ENCODE measurements around the gene MTERF2.

The MTERF2 gene

GRCh38 chr12:106994579-106995220 lies 7.8 kb upstream of the MTERF2 start:
- no peak for DNase-seq (ENCODE audit: low read depth)

GRCh38 chr12:106987846-106988245 lies 900 bp upstream of the MTERF2 start:
- no peak for DNase-seq (ENCODE audit: low read depth)

- DNase-seq (ENCODE audit: low read depth): no peak
Observed at GRCh38 chr12:106986135-106986534, 811 bp downstream of the MTERF2 start.

- no peak for DNase-seq (ENCODE audit: low read depth)
Observed at GRCh38 chr12:106985479-106985878, 1.5 kb downstream of the MTERF2 start.

GRCh38 chr12:106984588-106985137 lies 2.3 kb downstream of the MTERF2 start:
- no peak for DNase-seq (ENCODE audit: low read depth)

GRCh38 chr12:106982229-106982628 lies 4.7 kb downstream of the MTERF2 start:
- DNase-seq (ENCODE audit: low read depth): peak; percentile 34

- no peak for DNase-seq (ENCODE audit: low read depth)
Observed at GRCh38 chr12:106981788-106982187, 5.2 kb downstream of the MTERF2 start.

- no peak for DNase-seq (ENCODE audit: low read depth)
Observed at GRCh38 chr12:106980944-106981343, 6.0 kb downstream of the MTERF2 start.

- no peak for DNase-seq (ENCODE audit: low read depth)
Observed at GRCh38 chr12:106978035-106978800, 8.7 kb downstream of the MTERF2 start.

- DNase-seq (ENCODE audit: low read depth): no peak
Observed at GRCh38 chr12:106976668-106977067, 10.3 kb downstream of the MTERF2 start.

- DNase-seq (ENCODE audit: low read depth): no peak
Observed at GRCh38 chr12:106975993-106976658, 10.8 kb downstream of the MTERF2 start.

- DNase-seq (ENCODE audit: low read depth): no peak
Observed at GRCh38 chr12:106975098-106975497, 11.8 kb downstream of the MTERF2 start.

GRCh38 chr12:106974511-106974910 lies 12.4 kb downstream of the MTERF2 start:
- DNase-seq (ENCODE audit: low read depth): no peak

GRCh38 chr12:106973545-106973944 lies 13.4 kb downstream of the MTERF2 start:
- no peak for DNase-seq (ENCODE audit: low read depth)

- DNase-seq (ENCODE audit: low read depth): no peak
Observed at GRCh38 chr12:106971065-106971464, 15.9 kb downstream of the MTERF2 start.

- no peak for DNase-seq (ENCODE audit: low read depth)
Observed at GRCh38 chr12:106964526-106964925, 22.4 kb downstream of the MTERF2 start.

- DNase-seq (ENCODE audit: low read depth): no peak
Observed at GRCh38 chr12:106962286-106962685, 24.7 kb downstream of the MTERF2 start.

- no peak for DNase-seq (ENCODE audit: low read depth)
Observed at GRCh38 chr12:106960443-106960842, 26.5 kb downstream of the MTERF2 start.

- peak; percentile 25 for DNase-seq (ENCODE audit: low read depth)
Observed at GRCh38 chr12:106957583-106957982, 29.4 kb downstream of the MTERF2 start.

- DNase-seq (ENCODE audit: low read depth): peak; percentile 76
Observed at GRCh38 chr12:106956048-106956578, 30.8 kb downstream of the MTERF2 start.

- peak; percentile 96 for DNase-seq (ENCODE audit: low read depth)
Observed at GRCh38 chr12:106955377-106956047, 31.4 kb downstream of the MTERF2 start, which contains the start of gene TMEM263. Gene TMEM263, plus strand, starts transcription at chr12:106955907. Its CDS starts 11,210 bp downstream, at chr12:106967117.

All from ELR (cell line).